Fibroblast of pulmonary artery (primary cell): ENCODE results near the gene SMIM5.
A peak's percentile ranks its signal among the peaks of the same experiment; 100 is the strongest.

Experiments used
- DNase-seq: peaks from one replicate; pipeline ENCODE4 v3.0.0-alpha.2; 2010; ENCODE audit warnings: low read depth
- H3K4me3 ChIP-seq: replicated peaks from 2 replicates; pipeline ENCODE4 v1.5.1; 2011; ENCODE audit warnings: low read depth, mild to moderate bottlenecking, control low read depth, low read length, moderate library complexity
- TF ChIP-seq, protein P1 (sequence below): IDR thresholded peaks from 2 replicates; pipeline ENCODE4 v1.5.1; 2011; ENCODE audit warnings: mild to moderate bottlenecking, control low read depth, low read length, inconsistent platforms; ENCODE audit errors: missing control alignments

Gene SMIM5

DNA sequence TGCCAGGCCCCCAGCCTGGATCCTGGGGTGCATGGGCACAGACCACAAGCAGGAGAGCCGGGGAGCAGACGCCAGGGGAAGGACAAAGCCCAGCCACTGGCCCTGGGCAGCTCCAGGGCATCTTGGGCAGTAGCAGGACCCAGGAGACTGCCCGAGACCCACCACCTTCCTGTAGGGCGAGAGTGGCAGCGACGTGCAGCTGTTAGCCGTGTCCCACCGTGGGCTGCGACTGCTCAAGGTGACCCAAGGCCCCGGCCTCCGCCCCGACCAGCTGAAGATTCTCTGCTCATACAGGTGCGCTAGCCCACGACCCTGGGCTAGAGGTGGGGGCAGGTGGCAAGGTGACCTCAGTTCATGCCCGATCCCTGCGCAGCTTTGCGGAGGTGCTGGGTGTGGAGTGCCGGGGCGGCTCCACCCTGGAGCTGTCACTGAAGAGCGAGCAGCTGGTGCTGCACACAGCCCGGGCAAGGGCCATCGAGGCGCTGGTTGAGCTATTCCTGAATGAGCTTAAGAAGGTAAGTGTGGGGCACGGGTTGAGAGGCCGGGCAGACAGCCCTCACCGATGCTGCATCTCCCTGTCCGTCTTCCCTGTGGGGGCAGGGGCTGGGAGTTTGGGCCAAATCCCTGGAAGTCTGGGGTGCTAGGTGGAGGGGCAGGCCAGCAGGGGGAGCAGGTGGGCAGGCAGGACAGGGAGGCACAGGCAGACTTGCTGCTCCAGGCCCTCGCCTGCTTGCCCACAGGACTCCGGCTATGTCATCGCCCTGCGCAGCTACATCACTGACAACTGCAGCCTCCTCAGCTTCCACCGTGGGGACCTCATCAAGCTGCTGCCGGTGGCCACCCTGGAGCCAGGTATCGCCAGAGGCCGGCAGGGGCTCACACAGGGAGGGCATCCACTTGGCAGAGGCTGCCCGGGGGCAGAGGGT is 13.5 kb upstream of the SMIM5 start:
- no peak overlapping the region for H3K4me3 ChIP-seq
- TF ChIP-seq, protein P1, sequence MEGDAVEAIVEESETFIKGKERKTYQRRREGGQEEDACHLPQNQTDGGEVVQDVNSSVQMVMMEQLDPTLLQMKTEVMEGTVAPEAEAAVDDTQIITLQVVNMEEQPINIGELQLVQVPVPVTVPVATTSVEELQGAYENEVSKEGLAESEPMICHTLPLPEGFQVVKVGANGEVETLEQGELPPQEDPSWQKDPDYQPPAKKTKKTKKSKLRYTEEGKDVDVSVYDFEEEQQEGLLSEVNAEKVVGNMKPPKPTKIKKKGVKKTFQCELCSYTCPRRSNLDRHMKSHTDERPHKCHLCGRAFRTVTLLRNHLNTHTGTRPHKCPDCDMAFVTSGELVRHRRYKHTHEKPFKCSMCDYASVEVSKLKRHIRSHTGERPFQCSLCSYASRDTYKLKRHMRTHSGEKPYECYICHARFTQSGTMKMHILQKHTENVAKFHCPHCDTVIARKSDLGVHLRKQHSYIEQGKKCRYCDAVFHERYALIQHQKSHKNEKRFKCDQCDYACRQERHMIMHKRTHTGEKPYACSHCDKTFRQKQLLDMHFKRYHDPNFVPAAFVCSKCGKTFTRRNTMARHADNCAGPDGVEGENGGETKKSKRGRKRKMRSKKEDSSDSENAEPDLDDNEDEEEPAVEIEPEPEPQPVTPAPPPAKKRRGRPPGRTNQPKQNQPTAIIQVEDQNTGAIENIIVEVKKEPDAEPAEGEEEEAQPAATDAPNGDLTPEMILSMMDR = peak; percentile 59
- DNase-seq = peak; percentile 50

DNA sequence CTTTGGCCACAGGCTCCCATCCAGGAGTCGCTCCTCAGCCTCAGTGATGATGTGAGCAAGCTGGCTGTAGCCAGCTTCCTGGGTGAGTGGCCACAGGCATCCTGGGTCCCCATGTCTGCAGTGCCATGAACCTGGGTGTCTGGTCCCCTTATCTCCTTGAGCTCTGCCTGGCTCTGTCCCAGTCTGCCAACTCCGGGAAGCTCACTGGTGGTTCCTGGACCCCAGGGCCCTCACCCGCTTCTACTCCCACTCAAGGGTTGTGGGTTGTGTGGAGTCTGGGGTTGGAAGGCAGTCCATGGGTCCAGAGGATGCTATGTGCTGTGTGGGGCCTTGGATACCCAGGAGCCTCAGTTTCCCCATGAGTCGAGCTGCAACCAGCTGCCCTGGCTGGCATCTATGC is 11.7 kb upstream of the SMIM5 start:
- TF ChIP-seq, protein P1 = no peak
- H3K4me3 ChIP-seq = no peak overlapping the region
- no peak for DNase-seq

DNA sequence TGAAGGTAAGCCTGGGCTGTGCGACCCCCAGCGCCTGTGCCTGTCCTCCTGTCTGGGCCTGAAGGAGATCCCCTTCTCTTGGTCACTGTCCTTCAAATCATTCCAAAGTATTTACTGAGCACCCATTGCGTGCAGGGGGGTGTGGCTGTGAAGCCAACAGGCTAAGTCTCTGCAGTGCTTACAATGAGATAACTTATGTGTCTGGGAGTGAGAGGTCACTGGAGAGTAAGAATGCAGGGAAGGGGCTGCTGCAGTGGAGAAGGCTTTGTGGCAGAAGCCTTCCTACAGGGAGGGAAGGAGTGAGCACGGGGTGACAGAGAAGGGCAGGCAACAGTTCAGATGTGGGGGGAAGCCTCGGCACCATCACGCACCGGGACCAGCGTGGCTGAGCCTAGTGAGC is 11.2 kb upstream of the SMIM5 start:
- TF ChIP-seq, protein P1 = no peak
- DNase-seq = no peak
- no peak overlapping the region for H3K4me3 ChIP-seq

DNA sequence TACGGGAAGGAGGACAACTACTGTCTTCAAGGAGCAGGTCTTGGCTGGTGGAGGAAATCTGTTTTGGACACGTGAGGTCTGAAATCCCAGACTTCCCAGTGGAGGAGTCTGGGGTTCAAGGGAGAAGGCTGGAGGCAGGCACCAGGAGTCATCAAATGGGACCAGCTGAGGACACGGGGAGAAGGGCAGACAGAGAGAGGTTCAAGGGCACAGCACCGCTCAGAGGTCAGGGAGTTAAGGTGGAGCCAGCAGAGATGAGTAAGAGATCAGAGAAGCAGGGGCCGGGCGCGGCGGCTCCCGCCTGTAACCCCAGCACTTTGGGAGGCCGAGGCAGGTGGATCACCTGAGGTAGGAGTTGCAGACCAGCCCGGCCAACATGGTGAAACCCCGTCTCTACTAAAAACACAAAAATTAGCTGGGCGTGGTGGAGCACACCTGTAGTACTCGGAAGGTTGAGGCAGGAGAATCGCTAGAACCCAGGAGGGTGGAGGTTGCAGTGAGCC is 10.4 kb upstream of the SMIM5 start:
- H3K4me3 ChIP-seq = no peak overlapping the region
- TF ChIP-seq, protein P1 = no peak
- no peak for DNase-seq

DNA sequence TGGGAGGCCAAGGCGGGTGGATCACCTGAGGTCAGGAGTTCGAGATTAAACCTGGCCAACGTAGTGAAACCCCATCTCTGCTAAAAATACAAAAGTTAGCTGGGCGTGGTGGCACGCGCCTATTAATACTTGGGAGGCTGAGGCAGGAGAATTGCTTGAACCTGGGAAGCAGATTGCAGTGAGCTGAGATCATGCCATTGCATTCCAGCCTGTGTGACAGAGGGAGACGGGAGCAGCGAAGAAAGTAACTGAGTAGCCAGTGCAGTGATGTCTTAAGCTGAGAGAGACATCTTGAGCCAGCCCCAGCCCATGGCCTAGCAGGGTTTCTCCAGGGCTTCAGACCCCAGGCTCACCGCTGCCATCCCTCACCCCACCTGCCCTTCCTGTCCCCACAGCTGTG is 9.8 kb upstream of the SMIM5 start:
- no peak overlapping the region for H3K4me3 ChIP-seq
- TF ChIP-seq, protein P1 = no peak
- peak; percentile 3 for DNase-seq

DNA sequence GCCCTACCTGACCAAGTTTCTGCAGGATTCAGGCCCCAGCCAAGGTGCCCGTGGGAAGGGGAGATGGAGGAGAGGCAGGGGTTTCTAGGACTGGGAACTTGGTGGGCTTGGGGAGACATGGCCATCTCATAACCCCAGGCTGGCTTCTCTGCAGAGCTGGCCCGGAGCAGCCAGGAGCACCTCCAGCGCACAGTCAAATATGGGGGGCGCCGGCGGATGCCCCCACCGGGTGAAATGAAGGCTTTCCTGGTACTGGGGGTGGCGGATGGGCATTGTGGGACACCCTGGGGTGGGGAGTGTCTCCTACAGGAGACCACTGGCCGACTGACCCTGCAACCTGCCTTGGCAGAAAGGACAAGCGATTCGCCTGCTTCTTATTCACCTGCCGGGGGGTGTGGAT is 9.2 kb upstream of the SMIM5 start:
- no peak for DNase-seq
- TF ChIP-seq, protein P1 = no peak
- H3K4me3 ChIP-seq = no peak overlapping the region
